OCI-M1 (cell line): ENCODE data around the gene ALG14.
"Not testable (repeated sequence)": the region's sequence is repeated elsewhere in the genome, so short reads cannot be mapped to it uniquely, and the experiment has no call there.

Source experiments
- DNase-seq: peaks from one replicate; lab custom pipeline; 2025; lab: John Stamatoyannopoulos, UW

The ALG14 gene

DNA sequence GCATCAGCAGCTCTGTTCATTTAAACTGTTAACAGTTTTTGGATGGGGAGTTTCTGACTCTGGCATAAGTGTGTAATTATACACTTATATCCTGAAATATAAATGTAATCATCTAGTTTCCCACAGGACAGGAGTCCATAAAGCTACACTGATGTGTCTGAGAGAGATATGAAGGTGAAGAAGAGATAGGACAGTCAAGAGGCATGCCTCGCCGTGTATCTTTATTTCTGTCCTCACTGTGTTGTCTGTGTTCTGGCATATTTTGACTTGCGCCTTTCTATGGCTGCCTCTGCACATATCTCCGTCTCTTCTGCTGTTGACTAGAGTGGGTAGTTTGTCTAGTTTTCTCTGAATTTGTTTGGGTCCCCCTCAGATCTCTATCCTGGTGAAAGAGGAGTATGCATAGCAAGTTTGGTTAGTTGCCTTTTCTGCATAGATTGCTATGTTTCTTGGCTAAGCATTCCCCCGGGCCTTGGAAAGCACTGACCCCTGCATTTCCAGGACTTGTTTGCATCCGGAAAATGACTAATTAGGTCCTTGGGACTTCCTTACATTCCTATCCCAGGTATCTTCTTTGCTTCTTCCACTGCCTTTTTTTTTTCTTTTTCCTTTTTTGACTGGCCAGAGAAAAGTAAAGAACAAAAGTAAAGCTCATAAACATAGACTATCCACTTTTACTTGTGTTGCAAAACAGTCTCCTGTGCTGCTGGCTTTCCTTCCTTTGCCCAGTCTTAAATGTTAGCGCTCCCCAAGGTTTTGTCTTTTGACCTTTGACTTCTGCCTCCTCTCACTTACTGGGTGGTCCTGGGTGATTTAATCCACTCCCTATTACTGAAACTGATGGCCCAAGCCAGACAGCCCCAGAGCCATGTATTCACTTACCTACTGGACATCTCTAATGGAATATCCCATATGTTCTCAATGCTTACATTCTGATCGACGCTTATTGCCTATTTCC is 118.2 kb downstream of the ALG14 start:
- peak; percentile 4 for DNase-seq

DNA sequence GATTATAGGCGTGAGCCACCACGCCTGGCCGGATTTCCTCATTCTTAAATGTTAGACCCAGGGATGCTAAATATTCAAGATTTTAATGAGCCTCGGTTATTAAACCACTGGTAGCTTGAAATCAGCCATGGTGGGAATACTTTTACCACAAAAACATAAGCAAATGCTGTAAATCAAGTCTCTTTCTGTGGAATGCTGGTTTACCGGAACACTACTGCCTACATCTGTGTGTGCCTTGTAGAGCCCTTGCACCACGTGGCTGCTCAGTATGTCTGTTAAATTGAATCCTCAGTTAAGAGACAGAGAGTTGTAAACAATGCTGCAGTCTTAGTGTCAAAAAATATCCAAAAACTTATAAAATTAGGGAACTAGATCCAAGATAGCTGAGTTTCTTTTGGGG is 119.0 kb downstream of the ALG14 start:
- no peak for DNase-seq

DNA sequence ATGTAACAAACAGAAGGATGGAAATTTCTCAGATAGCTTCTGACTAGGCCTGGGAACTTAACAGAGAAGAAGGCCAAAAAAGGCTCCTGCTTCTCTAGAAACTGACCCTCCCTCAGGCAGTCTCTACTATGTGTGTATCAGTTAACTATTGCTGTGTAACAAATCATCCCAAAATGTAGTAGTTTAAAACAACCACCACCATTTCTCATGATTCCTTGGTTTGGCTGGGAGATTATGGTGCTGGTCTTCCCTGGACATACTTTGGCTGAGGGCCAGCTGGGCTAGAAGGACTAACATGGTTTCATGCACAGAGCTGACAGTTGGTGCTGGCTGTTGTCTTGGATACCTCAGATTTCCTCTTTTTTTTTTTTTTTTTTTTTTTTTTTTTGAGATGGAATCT is 119.6 kb downstream of the ALG14 start:
- no peak for DNase-seq

DNA sequence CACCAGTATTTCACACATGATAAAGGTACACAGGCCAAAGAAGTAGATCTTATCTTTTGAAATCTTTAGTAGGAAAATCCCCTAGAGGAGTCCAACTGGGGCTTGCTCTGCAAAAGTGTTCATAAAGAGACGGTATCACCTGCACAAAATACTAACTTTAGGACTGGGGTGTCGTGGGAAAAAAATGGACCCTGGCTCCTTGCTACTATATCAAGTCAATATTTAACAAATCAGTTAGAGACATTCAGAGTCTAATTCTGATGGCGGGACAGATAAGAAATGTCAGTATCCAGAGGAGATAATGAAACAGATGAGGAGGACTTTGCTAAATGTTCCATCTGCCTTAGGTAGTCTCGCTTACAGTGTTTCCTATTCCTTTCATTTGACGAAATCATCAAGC is 120.2 kb downstream of the ALG14 start:
- DNase-seq, result no peak

DNA sequence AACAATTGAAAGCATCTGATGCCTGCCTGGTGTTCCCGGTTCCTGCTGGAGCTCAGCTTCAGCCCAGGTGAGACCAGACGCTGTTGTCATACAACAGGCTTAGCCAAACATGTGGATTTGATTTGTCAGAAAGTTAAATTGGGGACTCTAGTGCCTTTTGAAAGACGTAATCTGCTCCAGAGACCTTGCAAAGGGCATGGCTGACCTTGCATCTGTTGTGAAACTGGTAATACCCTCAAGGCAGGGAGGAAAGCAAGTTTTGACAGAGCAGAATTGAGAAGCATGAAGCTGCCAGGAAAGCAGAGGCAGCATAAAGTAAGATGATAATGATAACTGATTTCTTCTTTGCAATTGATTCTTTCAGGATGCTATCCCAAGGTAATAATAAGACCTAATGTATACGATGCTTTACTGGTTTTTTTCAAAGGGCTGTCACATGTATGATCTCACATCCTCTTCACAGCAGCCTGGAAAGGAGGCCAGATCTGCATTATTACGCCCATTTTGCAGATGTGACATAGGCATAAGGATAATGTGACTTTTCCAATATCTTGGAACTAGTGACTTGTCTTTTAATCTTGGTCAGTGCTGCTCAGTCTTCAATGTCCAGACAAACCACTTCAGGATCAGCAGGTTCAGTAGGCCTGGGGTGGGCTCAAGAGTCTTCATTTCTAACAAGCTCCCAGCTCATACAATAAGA is 121.1 kb downstream of the ALG14 start:
- DNase-seq, result no peak

DNA sequence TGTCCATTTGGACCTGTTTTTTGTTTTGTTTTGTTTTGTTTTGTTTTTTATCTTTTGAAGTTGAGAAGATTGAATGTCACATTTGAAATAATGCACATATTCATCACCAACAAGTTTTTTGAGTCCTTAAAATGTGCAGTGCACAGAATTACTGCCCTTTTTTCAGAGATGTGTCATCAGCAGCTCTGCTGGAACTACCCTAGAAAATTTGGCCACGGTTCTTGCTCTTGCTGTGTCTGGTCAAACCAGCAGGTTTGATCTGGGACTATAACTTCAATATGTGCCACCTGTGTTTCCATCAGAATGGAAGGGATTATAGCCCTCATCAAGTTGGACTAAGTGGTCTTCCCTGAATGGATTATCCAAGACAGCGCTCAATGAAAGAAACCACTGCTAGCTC is 121.7 kb downstream of the ALG14 start:
- DNase-seq, result no peak

DNA sequence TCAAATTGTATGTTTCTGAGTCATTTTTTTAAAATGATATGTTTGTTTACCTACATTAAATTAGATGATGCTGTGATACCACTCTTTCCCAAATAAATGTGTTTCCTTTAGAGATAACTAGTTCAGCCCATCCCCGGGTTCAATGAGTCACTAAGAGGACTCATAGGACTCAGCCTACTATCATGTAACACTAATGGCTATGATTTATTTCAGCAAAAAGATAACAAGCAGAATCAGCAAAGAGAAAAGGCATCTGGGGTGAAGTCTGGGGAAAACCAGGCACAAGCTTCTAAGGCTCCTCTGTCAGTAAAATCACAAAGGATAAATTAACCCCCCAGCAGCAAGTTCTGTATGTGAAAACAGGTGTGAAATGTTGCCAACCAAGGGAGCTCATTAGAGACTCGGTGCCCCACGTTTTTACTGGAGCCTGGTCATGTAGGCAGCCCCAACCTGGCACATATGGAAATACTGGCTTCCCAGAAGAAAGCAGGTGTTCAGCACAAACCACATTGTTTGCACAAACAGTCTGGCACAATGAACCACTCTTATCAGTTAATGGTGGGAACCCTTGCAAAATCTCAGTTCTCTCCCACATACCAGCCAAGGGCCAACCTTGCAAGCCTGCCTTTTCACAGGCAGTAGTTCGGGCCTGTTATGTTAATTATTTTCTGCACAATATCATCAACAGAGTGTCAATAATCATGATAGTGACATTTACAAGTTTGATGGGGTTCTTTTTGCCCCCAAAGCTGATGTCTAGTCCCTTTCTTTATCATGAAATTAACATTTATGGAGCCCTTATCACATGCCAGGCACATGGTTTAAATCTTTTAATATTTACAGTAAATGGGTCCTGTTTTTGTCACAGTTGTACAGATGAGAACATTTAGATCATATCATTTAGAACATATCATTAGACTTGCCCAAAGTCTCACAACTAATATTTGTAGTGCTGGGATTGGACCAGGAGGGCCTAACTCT is 122.8 kb downstream of the ALG14 start:
- DNase-seq, result no peak

DNA sequence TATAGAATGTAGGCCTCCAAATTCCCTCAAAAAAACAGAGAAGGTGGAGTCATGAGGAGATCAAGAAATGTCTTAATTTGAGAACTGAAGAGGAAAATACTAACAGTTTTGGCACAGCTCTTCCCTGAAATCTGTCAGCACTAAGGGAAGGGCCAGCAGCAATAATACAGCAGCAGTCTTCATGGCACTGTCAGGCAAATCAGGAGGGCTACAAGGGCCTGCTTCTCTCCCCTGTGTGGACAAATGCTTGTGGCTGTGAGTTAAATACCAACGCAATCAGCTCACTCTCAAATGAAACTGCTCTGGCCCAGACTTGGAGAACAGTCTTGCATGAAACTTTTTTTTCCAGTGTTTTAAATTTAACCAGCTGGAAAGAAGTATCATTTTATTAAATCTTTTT is 125.3 kb downstream of the ALG14 start:
- DNase-seq, result no peak

DNA sequence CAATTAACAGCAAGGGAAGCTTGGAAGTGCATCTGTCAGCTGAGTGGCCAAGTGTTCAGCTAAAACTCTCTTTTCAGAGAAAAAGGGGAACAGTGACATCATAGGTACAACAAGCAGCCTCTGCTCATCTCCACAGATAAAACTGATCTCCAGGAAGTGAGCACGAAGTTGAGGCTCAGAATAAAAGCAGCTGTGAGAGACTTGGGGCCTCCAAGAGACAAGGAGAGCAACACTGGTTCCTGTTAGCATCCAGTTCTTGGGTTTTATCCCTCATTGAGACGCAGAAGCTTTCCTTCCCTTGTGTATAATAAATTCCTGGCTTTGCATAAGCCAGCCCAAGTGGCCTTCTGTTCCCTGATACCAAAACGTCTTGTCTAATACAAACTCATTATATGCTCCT is 125.9 kb downstream of the ALG14 start:
- DNase-seq, result peak; percentile 23

DNA sequence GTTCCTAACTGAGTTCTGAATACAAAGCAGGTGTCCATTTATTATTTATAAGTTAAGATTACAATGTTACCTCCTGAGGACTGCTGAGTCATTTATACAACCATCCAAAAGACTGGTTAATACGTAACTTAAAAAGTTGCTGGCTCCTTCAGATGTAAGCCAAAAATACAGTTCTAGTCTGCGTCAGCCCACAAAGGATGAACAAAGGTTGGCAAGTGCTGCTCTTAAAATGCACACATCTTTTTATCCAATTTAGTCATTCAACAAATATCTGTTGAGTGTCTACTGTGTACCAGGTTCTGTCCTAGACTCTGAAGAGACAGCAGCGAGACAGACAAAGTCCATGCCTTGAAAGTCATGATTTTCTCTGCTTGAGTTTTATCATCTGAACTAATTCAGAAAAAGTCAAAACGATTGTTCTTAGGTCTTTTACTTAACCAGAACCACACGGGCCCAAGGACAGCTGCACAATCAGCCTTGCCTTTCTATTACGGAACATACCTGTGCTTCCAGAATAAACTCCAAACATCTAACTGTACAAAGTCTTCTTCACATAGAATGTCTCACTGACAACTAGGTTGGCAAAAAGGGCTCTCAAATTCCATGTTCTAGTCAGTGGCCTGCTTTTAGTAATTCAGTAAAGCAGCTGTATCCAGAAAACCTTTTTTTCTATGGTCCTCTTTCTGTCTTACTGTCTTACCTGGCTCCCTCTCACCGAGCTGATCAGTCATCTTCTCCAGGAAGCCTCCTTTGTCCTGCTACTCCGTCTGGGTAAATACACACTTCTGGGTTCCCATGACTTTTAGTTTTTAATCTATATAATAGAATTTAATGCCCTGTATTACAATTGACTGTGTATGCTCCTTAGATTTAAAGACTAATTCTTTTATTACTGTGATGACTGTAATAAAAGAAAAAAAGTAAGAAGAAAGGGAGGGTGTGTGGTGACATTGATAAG is 130.3 kb downstream of the ALG14 start:
- no peak for DNase-seq

DNA sequence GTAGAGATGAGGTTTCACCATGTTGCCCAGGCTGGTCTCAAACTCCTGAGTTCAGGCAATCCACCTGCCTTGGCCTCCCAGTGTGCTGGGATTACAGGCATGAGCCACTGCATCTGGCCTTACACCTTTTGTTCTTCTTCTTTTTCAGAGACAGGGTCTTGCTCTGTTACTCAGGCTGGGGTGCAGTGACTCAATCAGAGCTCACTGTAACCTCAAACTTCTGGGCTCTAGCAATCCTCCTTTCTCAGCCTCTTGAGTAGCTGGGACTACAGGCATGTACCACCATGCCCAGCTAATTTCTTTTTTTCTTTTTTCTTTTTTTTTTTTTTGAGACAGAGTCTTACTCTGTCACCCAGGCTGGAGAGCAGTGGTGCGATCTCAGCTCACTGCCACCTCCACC is 131.3 kb downstream of the ALG14 start:
- DNase-seq, result not testable (repeated sequence)

DNA sequence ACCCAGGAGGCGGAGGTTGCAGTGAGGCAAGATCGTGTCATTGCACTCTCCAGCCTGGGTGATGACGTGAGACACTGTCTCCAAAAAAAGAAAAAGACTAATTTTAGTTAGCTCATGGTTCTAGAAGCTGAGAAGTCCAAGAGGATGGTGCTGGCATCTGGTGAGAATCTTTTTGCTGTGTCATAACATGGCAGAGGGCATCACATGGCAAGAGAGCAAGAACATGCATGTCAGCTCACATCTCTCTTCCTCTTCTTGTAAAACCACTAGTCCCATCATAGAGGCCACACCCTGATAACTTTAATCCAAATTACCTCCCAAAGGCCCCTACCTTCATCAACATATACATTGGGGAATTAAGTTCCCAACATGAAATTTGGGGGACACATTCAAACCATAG is 132.0 kb downstream of the ALG14 start:
- DNase-seq, result no peak

DNA sequence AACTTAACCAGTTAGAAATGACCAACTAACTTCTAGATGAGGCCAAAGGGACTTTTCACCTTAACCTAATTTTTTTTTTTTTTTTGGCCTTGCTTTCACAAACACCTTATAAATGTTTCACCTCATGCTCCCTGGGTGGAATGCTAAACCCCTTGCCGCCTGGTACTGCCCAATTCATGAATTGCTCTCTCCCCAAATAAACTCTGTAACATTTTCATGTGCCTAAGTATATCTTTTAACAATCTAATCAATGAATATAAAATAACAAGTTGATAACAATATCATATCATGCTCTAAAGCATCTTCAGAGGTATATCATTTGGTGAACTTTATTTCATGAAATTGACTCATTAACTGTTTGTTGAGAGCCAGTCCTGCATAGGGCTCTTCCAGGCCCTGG is 134.9 kb downstream of the ALG14 start:
- DNase-seq, result no peak

DNA sequence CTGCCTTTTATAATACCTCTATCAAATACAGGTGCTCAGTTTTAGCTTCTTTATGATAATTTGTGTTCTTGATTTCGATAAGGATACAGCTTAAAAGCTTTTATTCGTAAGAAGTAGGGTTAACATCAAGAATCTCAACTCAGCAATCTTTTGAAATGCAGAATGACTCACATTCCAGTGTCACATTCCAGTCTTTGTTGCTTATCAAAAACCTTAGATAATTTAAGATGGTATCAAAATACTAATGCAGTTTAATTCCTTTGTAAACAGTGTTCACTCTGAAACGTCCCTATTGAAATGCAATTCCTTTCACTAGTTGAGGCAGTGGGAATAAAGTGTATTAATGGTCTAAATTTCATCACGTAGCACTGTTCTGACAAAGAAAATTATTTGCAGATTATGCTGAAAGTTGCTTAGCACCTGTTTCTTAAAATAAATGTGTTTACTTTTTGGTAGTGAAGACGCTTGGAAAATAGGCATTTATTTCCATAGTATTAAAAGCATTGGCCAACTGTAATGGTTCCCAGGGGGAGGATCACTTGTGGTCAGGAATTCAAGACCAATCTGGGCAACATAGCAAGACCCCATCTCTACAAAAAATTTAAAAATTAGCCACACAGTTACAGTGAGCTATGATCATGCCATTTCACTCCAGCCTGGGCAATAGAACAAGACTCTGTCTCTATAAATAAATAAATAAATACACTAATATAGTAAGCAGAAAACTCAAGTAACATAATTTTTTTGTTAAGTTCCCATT is 135.7 kb downstream of the ALG14 start:
- DNase-seq, result no peak

DNA sequence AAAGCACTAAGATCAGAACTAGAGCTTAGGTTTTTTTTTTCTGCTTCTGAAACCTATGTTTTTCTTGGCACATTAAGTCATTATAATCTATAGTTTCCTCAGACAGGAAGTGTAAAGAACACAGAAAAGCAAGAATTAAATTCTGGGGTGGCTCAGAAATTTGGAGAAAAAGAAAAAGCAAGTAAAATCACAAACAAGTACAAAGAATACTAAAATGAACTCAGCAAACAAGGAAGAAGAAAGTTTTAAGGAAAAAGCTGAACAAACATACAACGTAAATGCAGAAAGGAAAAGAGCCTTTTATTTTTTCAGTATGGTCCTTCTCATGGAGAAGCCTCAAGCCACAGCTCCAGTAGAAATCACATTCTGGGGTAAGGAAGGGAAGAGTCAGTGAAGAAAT is 137.3 kb downstream of the ALG14 start:
- no peak for DNase-seq

DNA sequence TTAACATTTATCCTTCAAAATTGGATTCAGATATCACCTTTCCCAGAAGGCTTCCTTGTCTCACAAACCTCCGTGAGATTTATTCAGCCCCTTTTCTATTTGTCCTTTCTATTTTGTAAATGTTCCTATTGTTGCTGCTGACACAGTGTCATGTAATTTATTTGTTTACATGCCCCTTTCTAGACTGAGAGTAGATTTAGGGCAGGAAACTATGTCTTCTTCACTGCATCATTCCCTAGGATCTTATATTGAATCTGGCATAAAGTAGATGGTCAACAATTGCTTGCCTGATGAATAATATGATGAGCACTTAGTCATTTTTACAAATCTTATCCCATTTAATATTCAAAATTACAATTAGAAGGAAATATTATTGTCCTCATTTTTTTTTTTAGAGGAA is 137.7 kb downstream of the ALG14 start:
- no peak for DNase-seq

DNA sequence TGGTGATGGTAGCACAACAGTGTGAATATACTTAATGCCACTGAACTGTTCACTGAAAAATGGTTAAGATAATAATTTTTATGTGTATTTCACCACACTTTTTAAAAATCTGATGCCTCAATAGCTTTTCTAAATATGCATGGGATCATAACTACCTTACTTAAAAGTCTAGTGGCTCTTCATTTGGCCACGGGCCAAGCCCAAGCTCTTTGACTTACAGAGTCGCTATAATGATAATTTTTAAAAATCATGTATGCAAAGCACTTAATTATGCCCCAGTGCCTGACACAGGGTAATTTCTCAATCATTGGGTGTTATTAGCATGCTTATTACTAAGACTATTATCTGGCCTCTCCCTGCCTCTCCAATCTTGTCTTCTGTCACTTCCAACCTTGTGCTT is 138.2 kb downstream of the ALG14 start:
- DNase-seq, result no peak

DNA sequence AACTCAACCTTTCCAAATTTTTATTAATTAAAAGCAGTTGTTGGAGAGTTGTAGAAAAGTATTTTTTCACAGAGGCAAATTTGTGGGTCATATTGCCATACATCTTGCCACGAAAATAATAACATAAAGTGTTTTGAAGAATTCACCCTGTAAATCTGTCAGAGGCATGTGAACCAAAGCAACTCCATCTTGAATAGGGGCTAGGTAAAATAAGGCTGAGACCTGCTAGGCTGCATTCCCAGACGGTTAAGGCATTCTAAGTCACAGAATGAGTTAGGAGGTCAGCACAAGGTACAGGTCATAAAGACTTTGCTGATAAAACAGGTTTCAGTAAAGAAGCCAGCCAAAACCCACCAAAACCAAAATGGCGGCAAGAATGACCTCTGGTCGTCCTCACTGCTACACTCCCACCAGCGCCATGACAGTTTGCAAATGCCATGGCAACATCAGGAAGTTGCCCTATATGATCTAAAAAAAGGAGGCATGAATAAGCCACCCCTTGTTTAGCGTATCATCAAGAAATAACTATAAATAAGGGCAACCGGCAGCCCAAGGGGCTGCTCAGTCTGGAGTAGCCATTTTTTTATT is 141.4 kb downstream of the ALG14 start:
- DNase-seq, result no peak

DNA sequence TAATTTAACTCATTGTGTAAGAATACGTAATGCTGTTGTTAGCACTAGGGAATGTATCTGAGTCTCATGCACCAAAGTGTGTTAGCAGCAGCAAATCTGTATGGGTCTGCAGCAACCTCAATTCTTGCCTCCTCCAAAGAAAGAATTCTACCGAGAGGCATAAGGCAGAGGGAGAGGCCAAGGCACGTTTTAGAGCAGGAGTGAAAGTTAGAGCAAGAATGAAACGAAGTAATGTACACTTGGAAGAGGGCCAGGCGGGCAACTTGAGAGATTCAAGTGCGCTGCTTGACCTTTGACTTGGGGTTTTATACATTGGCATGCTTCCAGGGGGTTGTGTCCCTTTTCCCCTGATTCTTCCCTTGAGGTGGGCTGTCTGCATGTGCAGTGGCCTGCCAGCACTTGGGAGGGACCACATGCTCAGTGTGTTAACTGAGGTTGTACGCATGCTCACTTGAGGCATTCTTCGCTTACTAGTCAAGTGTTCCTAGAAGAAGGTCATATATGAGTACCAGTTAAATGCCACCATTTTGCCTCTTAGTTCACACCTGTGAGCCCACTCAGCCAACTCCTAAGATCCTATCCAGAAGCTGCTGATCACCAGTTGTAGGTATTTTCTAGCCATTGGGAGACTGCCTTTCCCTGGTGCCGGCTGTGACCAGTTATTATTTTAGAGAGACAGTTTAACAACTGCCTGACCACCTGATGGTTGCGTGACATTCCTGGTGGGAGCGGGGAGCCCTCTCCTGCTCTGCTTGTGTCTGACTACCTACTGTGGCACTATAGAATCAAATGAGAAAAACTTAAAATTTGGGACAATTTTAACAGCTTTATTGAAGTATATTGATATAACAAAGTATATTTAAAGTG is 143.2 kb downstream of the ALG14 start:
- no peak for DNase-seq
